ENCODE measurements around the gene DYSF.

DYSF gene

DNA sequence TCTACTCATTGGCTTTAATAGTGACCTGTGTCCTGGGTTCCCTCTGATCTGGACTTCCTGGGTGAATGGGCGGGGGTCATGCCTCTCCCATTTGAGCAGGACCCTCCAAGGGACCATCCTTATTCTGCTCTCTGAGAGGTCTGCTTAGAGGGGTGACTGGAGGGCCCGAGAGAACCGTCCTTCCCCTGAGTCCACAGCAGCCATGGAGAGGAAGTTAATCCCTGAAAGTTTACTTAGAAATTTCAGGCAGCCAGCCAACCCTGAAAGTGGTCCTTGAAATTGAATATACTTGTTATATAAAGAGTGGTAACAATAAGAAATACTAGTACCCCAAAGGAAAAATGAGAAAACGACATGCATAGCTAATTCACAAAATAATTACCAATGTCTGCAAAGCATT lies 226.1 kb downstream of the DYSF start:
- no peak for TF ChIP-seq TAF1 (IDR thresholded peaks at IDR 0.05; ENCODE audit: low read depth)

- no peak for TF ChIP-seq ZBTB7A (IDR thresholded peaks at IDR 0.05; ENCODE audit: low read depth)
- TF ChIP-seq RAD21 (IDR thresholded peaks at IDR 0.05; ENCODE audit: low read depth), result no peak
- TF ChIP-seq EP300 (IDR thresholded peaks at IDR 0.05; ENCODE audit: borderline replicate concordance), result no peak
- no peak for TF ChIP-seq MAX (IDR thresholded peaks at IDR 0.05)
- TF ChIP-seq, protein P1, sequence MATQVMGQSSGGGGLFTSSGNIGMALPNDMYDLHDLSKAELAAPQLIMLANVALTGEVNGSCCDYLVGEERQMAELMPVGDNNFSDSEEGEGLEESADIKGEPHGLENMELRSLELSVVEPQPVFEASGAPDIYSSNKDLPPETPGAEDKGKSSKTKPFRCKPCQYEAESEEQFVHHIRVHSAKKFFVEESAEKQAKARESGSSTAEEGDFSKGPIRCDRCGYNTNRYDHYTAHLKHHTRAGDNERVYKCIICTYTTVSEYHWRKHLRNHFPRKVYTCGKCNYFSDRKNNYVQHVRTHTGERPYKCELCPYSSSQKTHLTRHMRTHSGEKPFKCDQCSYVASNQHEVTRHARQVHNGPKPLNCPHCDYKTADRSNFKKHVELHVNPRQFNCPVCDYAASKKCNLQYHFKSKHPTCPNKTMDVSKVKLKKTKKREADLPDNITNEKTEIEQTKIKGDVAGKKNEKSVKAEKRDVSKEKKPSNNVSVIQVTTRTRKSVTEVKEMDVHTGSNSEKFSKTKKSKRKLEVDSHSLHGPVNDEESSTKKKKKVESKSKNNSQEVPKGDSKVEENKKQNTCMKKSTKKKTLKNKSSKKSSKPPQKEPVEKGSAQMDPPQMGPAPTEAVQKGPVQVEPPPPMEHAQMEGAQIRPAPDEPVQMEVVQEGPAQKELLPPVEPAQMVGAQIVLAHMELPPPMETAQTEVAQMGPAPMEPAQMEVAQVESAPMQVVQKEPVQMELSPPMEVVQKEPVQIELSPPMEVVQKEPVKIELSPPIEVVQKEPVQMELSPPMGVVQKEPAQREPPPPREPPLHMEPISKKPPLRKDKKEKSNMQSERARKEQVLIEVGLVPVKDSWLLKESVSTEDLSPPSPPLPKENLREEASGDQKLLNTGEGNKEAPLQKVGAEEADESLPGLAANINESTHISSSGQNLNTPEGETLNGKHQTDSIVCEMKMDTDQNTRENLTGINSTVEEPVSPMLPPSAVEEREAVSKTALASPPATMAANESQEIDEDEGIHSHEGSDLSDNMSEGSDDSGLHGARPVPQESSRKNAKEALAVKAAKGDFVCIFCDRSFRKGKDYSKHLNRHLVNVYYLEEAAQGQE (IDR thresholded peaks at IDR 0.05; ENCODE audit: low read depth), result no peak
Measured at GRCh38 chr2:71680925-71681324, 227.6 kb downstream of the DYSF start.

GRCh38 chr2:71681626-71682025 lies 228.3 kb downstream of the DYSF start:
- no peak for TF ChIP-seq NFIC (IDR thresholded peaks at IDR 0.05)
- TF ChIP-seq, protein P1 (IDR thresholded peaks at IDR 0.05; ENCODE audit: low read depth), result no peak
- no peak for TF ChIP-seq MAX (IDR thresholded peaks at IDR 0.05)
- TF ChIP-seq CEBPB (IDR thresholded peaks at IDR 0.05), result no peak
- no peak for TF ChIP-seq TCF12 (IDR thresholded peaks at IDR 0.05; ENCODE audit: low read depth)
- no peak for TF ChIP-seq EGR1 (IDR thresholded peaks at IDR 0.05)
- no peak for TF ChIP-seq TEAD4 (IDR thresholded peaks at IDR 0.05)
- no peak for TF ChIP-seq FOXM1 (IDR thresholded peaks at IDR 0.05; ENCODE audit: borderline replicate concordance, low read depth)
- TF ChIP-seq ZBTB7A (IDR thresholded peaks at IDR 0.05; ENCODE audit: low read depth), result no peak
- TF ChIP-seq CREB1 (IDR thresholded peaks at IDR 0.05; ENCODE audit: low read depth), result no peak
- TF ChIP-seq RAD21 (IDR thresholded peaks at IDR 0.05; ENCODE audit: low read depth), result no peak
- no peak for TF ChIP-seq EP300 (IDR thresholded peaks at IDR 0.05; ENCODE audit: borderline replicate concordance)
- TF ChIP-seq YY1 (IDR thresholded peaks at IDR 0.05; ENCODE audit: low read depth), result no peak

DNA sequence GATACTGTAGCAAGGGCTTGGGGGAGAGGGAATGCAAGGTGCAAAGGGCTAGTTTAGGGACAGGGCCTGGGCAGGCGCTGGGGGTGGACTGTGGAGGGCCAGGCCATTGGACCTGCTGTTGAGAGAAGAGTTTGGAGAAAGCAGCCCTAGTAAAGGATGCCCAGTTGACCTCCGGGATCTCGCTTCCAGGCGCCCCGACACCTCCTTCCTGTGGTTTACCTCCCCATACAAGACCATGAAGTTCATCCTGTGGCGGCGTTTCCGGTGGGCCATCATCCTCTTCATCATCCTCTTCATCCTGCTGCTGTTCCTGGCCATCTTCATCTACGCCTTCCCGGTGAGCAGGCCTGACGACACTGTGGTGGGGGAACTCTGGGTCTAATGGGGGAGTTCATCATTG lies 229.0 kb downstream of the DYSF start:
- TF ChIP-seq YY1 (IDR thresholded peaks at IDR 0.05; ENCODE audit: low read depth), result no peak
- no peak for TF ChIP-seq EP300 (IDR thresholded peaks at IDR 0.05; ENCODE audit: borderline replicate concordance)
- TF ChIP-seq TCF12 (IDR thresholded peaks at IDR 0.05; ENCODE audit: low read depth), result no peak
- TF ChIP-seq, protein P1 (IDR thresholded peaks at IDR 0.05; ENCODE audit: low read depth), result no peak
- no peak for TF ChIP-seq TAF1 (IDR thresholded peaks at IDR 0.05; ENCODE audit: low read depth)
- TF ChIP-seq MAX (IDR thresholded peaks at IDR 0.05), result no peak
- no peak for TF ChIP-seq ZBTB7A (IDR thresholded peaks at IDR 0.05; ENCODE audit: low read depth)
- TF ChIP-seq CEBPB (IDR thresholded peaks at IDR 0.05), result no peak
- TF ChIP-seq EGR1 (IDR thresholded peaks at IDR 0.05), result no peak
- no peak for TF ChIP-seq CREB1 (IDR thresholded peaks at IDR 0.05; ENCODE audit: low read depth)
- TF ChIP-seq RAD21 (IDR thresholded peaks at IDR 0.05; ENCODE audit: low read depth), result no peak
- TF ChIP-seq, protein P2, sequence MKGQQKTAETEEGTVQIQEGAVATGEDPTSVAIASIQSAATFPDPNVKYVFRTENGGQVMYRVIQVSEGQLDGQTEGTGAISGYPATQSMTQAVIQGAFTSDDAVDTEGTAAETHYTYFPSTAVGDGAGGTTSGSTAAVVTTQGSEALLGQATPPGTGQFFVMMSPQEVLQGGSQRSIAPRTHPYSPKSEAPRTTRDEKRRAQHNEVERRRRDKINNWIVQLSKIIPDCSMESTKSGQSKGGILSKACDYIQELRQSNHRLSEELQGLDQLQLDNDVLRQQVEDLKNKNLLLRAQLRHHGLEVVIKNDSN (IDR thresholded peaks at IDR 0.05), result no peak
- no peak for TF ChIP-seq NFIC (IDR thresholded peaks at IDR 0.05)
- no peak for TF ChIP-seq FOXM1 (IDR thresholded peaks at IDR 0.05; ENCODE audit: borderline replicate concordance, low read depth)
- no peak for TF ChIP-seq TEAD4 (IDR thresholded peaks at IDR 0.05)

DNA sequence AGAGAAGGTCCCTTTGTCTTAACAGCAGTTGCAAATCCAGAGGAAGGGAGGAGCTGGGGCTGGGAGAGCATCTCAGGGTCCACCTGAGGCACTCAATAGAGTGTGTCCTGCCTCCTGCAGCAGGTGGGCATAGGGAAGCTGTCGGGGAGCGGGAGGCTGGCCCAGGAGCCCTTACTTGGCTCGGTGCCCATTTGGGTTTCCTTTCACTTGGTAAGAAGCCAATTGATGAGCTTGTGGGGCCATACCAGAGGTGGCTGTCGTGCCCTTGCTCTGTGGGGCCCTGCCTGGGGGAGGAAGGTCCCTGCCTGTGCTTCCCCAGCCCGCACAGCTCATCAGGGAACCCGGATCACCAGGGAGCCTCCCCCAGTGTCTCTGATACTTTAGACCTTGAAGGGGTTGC lies 229.7 kb downstream of the DYSF start:
- TF ChIP-seq, protein P2 (IDR thresholded peaks at IDR 0.05), result no peak
- no peak for TF ChIP-seq TEAD4 (IDR thresholded peaks at IDR 0.05)
- no peak for TF ChIP-seq CEBPB (IDR thresholded peaks at IDR 0.05)
- TF ChIP-seq FOXM1 (IDR thresholded peaks at IDR 0.05; ENCODE audit: borderline replicate concordance, low read depth), result no peak
- no peak for TF ChIP-seq RAD21 (IDR thresholded peaks at IDR 0.05; ENCODE audit: low read depth)
- TF ChIP-seq NFIC (IDR thresholded peaks at IDR 0.05), result peak; percentile 44; the same call in 1 of the 2 replicates
